Breast epithelium (tissue), 3 donors: ENCODE data around the gene NDST1.

ENCODE experiments used
- POLR2A ChIP-seq: fragments of 450-650 bp; IDR thresholded peaks from one replicate; pipeline ENCODE4 v1.6.1; 2016; ENCODE audit warnings: antibody characterized with exemption, mild to moderate bottlenecking, moderate library complexity
- POLR2AphosphoS5 ChIP-seq, 3 donors: sonication (generic); formaldehyde crosslinking; IDR thresholded peaks; one replicate each; pipeline ENCODE4 v1.6.1; 2017; ENCODE audit warnings: antibody characterized with exemption in 3 of 3
- TF ChIP-seq, protein P1 (sequence below), 3 donors: fragments of 450-650 bp; IDR thresholded peaks; one replicate each; pipeline ENCODE4 v1.5.1; 2016 to 2017; ENCODE audit warnings: antibody characterized with exemption in 3 of 3, mild to moderate bottlenecking in 3 of 3, moderate library complexity in 3 of 3

DNA sequence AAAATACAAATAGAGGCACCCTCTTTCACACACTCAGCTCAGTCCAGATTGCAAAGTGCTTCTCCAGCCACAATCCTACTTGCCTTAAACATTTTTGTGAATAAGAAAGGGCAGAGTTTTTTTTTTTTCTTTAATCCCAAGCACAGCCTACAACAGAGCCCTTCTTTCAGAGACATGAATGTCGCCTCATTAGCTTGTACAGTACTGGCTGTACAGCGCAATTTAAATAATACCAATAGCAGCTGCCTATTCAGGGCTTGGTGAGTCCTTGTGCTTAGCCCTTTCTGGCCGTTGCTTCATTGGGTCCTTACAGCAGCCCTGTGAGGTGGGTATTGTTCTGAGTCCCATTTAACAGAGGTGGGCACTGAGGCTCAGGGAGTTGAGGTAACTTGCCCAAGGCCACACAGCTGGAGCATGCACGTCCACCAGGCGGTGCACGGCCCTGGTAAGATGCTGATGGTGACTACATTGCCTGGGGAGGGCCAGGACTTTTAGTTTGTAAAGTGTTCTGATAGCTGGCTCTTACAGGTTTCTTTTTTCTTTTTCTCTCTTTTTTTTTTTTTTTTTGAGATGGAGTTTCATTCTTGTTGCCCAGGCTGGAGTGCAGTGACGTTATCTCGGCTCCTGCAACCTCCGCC, 23.1 kb downstream of the NDST1 start:
- TF ChIP-seq, protein P1, sequence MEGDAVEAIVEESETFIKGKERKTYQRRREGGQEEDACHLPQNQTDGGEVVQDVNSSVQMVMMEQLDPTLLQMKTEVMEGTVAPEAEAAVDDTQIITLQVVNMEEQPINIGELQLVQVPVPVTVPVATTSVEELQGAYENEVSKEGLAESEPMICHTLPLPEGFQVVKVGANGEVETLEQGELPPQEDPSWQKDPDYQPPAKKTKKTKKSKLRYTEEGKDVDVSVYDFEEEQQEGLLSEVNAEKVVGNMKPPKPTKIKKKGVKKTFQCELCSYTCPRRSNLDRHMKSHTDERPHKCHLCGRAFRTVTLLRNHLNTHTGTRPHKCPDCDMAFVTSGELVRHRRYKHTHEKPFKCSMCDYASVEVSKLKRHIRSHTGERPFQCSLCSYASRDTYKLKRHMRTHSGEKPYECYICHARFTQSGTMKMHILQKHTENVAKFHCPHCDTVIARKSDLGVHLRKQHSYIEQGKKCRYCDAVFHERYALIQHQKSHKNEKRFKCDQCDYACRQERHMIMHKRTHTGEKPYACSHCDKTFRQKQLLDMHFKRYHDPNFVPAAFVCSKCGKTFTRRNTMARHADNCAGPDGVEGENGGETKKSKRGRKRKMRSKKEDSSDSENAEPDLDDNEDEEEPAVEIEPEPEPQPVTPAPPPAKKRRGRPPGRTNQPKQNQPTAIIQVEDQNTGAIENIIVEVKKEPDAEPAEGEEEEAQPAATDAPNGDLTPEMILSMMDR (IDR thresholded peaks at IDR 0.05), result no peak
- TF ChIP-seq POLR2AphosphoS5 (IDR thresholded peaks at IDR 0.05) (no peak), POLR2A (no peak)
